ENCODE data around the gene TAF10. TPM values are rescaled to one million over a fixed set of nuclear protein-coding genes. Genes with fewer than 3 reads are reported as not detected.
A peak's percentile ranks its signal among the peaks of the same experiment; 100 is the strongest.

The TAF10 gene
- total and polyA plus RNA-seq, 8 donors: 15.8 to 234 (median 157) TPM

DNA sequence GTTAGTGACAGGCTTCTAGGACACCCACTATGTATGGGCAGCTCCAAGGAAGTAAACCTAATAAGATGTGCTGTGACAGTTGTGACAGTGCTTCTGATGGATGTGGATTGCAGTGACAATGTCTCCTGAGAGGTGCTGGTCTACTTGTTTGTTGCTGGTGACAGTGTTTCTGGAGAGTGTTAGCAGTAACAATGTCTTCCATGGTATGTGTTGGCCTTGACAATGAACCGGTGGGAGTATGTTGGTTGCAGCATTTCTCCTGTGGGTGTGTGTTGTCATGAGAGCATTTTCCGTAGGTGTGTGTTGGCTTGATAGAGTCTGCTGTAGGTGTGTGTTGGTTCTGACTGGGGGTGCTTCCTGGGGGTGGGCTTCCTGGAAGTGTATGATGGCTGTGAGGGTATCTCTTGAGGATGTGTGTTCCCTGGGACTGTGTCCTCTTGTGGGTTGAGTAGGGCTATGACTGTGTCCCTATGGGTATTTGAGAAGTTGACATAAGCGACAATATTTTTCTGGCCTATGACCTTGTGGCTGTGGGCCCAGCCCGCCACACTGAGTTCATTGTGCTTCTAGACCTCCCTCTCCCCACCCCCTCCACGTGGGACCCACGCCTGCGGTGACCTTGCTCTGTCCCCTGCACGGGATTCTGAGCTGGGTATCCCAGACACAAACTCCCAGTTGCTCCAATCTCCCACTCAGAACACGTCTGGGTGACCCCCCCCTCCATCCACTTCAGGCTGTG, 42.4 kb upstream of the TAF10 start:
- intact Hi-C loops (cut with DNase I; ENCODE audit: low total_unique reads): no loop called here
- TF ChIP-seq EP300 (IDR thresholded peaks at IDR 0.05) (no peak), POLR2A (IDR thresholded peaks at IDR 0.05) (no peak), POLR2AphosphoS5 (IDR thresholded peaks at IDR 0.05) (no peak)
- TF ChIP-seq, protein P1, sequence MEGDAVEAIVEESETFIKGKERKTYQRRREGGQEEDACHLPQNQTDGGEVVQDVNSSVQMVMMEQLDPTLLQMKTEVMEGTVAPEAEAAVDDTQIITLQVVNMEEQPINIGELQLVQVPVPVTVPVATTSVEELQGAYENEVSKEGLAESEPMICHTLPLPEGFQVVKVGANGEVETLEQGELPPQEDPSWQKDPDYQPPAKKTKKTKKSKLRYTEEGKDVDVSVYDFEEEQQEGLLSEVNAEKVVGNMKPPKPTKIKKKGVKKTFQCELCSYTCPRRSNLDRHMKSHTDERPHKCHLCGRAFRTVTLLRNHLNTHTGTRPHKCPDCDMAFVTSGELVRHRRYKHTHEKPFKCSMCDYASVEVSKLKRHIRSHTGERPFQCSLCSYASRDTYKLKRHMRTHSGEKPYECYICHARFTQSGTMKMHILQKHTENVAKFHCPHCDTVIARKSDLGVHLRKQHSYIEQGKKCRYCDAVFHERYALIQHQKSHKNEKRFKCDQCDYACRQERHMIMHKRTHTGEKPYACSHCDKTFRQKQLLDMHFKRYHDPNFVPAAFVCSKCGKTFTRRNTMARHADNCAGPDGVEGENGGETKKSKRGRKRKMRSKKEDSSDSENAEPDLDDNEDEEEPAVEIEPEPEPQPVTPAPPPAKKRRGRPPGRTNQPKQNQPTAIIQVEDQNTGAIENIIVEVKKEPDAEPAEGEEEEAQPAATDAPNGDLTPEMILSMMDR (IDR thresholded peaks at IDR 0.05): no peak
- peak overlapping the region; percentile 46 to 54 (median 50) for H3K4me3 ChIP-seq
- peaks cover 0 to 25% (median 12%) of the 10 kb centered on the region in 3 donors for H3K27me3 ChIP-seq
- peak overlapping the region; percentile 52 to 87 (median 69) for H3K27ac ChIP-seq
- peak in 1 of 2 donors; percentile 55 for DNase-seq
- no peaks in the 10 kb centered on the region for H3K9me3 ChIP-seq
- H3K36me3 ChIP-seq: no peaks in the 10 kb centered on the region
- 32 to 42% (median 40%) methylated on average over 9 of the region's 9 CpGs for WGBS, 5 donors
- H3K4me1 ChIP-seq: peaks cover 0 to 37% (median 14%) of the 10 kb centered on the region in 4 donors

DNA sequence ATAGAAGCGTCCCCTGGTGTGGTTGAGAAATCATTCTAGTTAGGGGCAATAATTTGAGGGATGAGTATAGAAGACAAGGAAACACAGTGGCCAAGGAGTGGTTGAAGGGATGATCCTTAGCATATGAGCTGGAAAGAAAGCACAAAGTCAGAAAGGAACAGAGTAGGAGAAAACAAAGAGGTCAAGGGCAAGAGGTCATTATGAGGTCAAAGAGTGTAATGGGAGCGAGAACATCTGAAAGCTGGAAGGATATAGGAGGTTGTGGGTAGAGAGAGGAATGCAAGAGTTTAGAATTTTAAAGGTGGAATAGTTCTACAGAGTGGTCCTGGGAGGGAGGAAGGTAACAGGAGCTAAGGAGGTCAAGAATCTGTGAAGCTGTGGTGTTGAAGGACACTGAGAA, 41.6 kb upstream of the TAF10 start:
- peaks cover 0 to 44% (median 15%) of the 10 kb centered on the region in 4 donors for H3K4me1 ChIP-seq
- H3K27ac ChIP-seq: peak overlapping the region in 2 of 5 donors; percentile 7 to 74
- intact Hi-C loops (cut with DNase I; ENCODE audit: low total_unique reads): no loop called here
- no peak for DNase-seq
- WGBS, 5 donors: 86 to 91% (median 86%) methylated on average over 2 of the region's 2 CpGs
- H3K4me3 ChIP-seq: no peak overlapping the region
- TF ChIP-seq POLR2A (IDR thresholded peaks at IDR 0.05) (no peak), POLR2AphosphoS5 (IDR thresholded peaks at IDR 0.05) (no peak), EP300 (IDR thresholded peaks at IDR 0.05) (no peak)
- TF ChIP-seq, protein P1 (IDR thresholded peaks at IDR 0.05): no peak
- no peaks in the 10 kb centered on the region for H3K9me3 ChIP-seq
- H3K36me3 ChIP-seq: no peaks in the 10 kb centered on the region
- H3K27me3 ChIP-seq: peaks cover 0 to 25% (median 12%) of the 10 kb centered on the region in 3 donors

DNA sequence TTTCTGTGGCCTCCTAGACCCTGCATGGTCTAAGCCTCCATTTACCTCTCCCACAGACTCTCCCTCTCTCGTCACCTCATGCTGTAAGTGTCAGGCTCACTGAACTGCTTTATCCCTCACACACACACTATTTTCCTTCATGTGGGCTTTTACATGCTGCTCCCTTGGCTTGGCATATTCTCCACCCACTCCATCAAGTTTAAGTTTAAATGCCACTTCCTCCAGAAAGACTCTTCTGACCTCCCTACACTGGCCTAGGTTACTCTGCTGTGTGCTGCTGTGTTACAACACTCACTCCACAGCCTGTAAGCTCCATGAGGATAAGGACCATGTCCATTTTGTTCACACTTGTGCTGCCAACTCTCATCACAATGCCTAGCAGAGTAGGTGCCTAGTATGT, 41.1 kb upstream of the TAF10 start:
- WGBS, 5 donors: 83 to 96% (median 93%) methylated on average over 1 of the region's 1 CpG
- H3K36me3 ChIP-seq: no peaks in the 10 kb centered on the region
- no peak for TF ChIP-seq POLR2AphosphoS5 (IDR thresholded peaks at IDR 0.05)
- TF ChIP-seq, protein P1 (IDR thresholded peaks at IDR 0.05): no peak
- TF ChIP-seq EP300 (IDR thresholded peaks at IDR 0.05): no peak
- TF ChIP-seq POLR2A (IDR thresholded peaks at IDR 0.05): no peak

DNA sequence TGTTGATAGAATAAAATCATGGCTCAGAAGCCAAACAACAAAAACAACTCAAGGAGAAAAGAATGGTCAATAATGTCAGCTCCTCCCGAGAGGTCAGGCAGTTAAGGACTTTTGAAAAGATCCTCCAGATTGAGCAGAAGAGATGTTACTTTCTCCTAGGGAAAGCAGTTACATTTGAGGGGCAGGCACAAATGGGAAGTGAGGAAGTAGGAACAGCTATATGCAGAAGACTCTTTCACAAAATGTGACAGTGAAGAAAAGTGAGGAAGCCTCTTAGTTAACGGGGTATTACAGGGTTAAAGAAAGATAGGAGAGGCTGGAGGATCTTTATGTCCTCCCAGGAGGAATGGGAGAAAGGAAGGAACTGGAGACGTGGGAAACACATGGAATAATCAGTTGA, 40.2 kb upstream of the TAF10 start:
- intact Hi-C loops (cut with DNase I; ENCODE audit: low total_unique reads): no loop called here
- peaks cover 0 to 25% (median 12%) of the 10 kb centered on the region in 3 donors for H3K27me3 ChIP-seq
- H3K36me3 ChIP-seq: no peaks in the 10 kb centered on the region
- H3K4me3 ChIP-seq: no peak overlapping the region
- no peak for TF ChIP-seq EP300 (IDR thresholded peaks at IDR 0.05)
- no peak for TF ChIP-seq POLR2A (IDR thresholded peaks at IDR 0.05)
- TF ChIP-seq, protein P1 (IDR thresholded peaks at IDR 0.05): no peak
- no peak for TF ChIP-seq POLR2AphosphoS5 (IDR thresholded peaks at IDR 0.05)
- H3K27ac ChIP-seq: no peak overlapping the region
- no peak for DNase-seq
- peaks cover 1 to 50% (median 25%) of the 10 kb centered on the region in 4 donors for H3K4me1 ChIP-seq
- 59 to 70% (median 66%) methylated on average over 3 of the region's 3 CpGs for WGBS, 5 donors
- H3K9me3 ChIP-seq: no peaks in the 10 kb centered on the region

More for the DNA sequence above, 41.1 kb upstream of the TAF10 start:
- no peak overlapping the region for H3K4me3 ChIP-seq
- H3K27ac ChIP-seq: no peak overlapping the region
- peaks cover 0 to 25% (median 12%) of the 10 kb centered on the region in 3 donors for H3K27me3 ChIP-seq
- no peak for DNase-seq
- peaks cover 0 to 44% (median 18%) of the 10 kb centered on the region in 4 donors for H3K4me1 ChIP-seq
- intact Hi-C loops (cut with DNase I; ENCODE audit: low total_unique reads): no loop called here
- H3K9me3 ChIP-seq: no peaks in the 10 kb centered on the region

Measured in stomach (tissue), 9 donors.